H9 (cell line): Measurements from ENCODE around the gene NGFR. TPM values are rescaled to one million over a fixed set of nuclear protein-coding genes. Genes with fewer than 3 reads are reported as not detected.

Experiments
- DNase-seq: peaks from one replicate; pipeline ENCODE4 v3.0.0-alpha.2; 2017
- H2AFZ ChIP-seq: one replicate; pipeline ENCODE4 v1.6.1; 2013; ENCODE audit warnings: mild to moderate bottlenecking, low read length, control low read depth, moderate library complexity
- H2AK5ac ChIP-seq: 2 replicates; pipeline ENCODE4 v1.6.1; 2013; ENCODE audit warnings: low read length, control low read depth, mixed read lengths; ENCODE audit not compliant: insufficient read length
- H2BK120ac ChIP-seq: one replicate; pipeline ENCODE4 v1.6.1; 2013; ENCODE audit warnings: low read depth, mild to moderate bottlenecking, low read length, control low read depth, inconsistent platforms; ENCODE audit not compliant: poor library complexity, severe bottlenecking
- H2BK12ac ChIP-seq: 2 replicates; pipeline ENCODE4 v1.6.1; 2013; ENCODE audit warnings: low read length, control low read depth, mixed read lengths, low read depth; ENCODE audit not compliant: insufficient read length
- H2BK15ac ChIP-seq: 2 replicates; pipeline ENCODE4 v1.6.1; 2013; ENCODE audit warnings: low read depth, low read length, control low read depth
- H2BK20ac ChIP-seq: one replicate; pipeline ENCODE4 v1.6.1; 2013; ENCODE audit warnings: low read depth, mild to moderate bottlenecking, low read length, control low read depth, inconsistent platforms; ENCODE audit not compliant: poor library complexity, severe bottlenecking
- H2BK5ac ChIP-seq: 2 replicates; pipeline ENCODE4 v1.6.1; 2013; ENCODE audit warnings: low read length, control low read depth, mixed read lengths; ENCODE audit not compliant: insufficient read length
- H3K14ac ChIP-seq: 2 replicates; pipeline ENCODE4 v1.6.1; 2013; ENCODE audit warnings: low read length, control low read depth; ENCODE audit not compliant: insufficient read depth
- H3K18ac ChIP-seq: 2 replicates; pipeline ENCODE4 v1.6.1; 2013; ENCODE audit warnings: low read depth, mild to moderate bottlenecking, mixed read lengths, low read length, control low read depth; ENCODE audit not compliant: insufficient read length
- H3K23ac ChIP-seq: 2 replicates; pipeline ENCODE4 v1.6.1; 2013; ENCODE audit warnings: low read length, control low read depth, mixed read lengths, low read depth; ENCODE audit not compliant: insufficient read length
- H3K23me2 ChIP-seq: 2 replicates; pipeline ENCODE4 v1.6.1; 2013; ENCODE audit warnings: low read depth, mild to moderate bottlenecking, mixed read lengths, low read length, control low read depth; ENCODE audit not compliant: insufficient read length, poor library complexity, severe bottlenecking
- H3K27ac ChIP-seq: 2 replicates; pipeline ENCODE4 v1.5.1; 2013; ENCODE audit warnings: low read length, control low read depth, mixed read lengths, low read depth; ENCODE audit not compliant: insufficient read length
- H3K27me3 ChIP-seq: 2 replicates; pipeline ENCODE4 v1.6.1; 2013; ENCODE audit warnings: low read length, control low read depth, inconsistent platforms; ENCODE audit not compliant: insufficient read depth
- H3K4ac ChIP-seq: 2 replicates; pipeline ENCODE4 v1.6.1; 2013; ENCODE audit warnings: low read depth, mild to moderate bottlenecking, control low read depth, inconsistent platforms, low read length, moderate library complexity
- H3K4me1 ChIP-seq: 2 replicates; pipeline ENCODE4 v1.6.1; 2013; ENCODE audit warnings: low read length, control low read depth, inconsistent platforms; ENCODE audit not compliant: insufficient read depth
- H3K4me2 ChIP-seq: 2 replicates; pipeline ENCODE4 v1.6.1; 2013; ENCODE audit warnings: low read length, control low read depth, mixed read lengths; ENCODE audit not compliant: insufficient read length, insufficient read depth
- H3K56ac ChIP-seq: 2 replicates; pipeline ENCODE4 v1.6.1; 2013; ENCODE audit warnings: low read depth, mild to moderate bottlenecking, mixed read lengths, low read length, control low read depth; ENCODE audit not compliant: insufficient read length
- H3K79me1 ChIP-seq: 2 replicates; pipeline ENCODE4 v1.6.1; 2013; ENCODE audit warnings: low read depth, mild to moderate bottlenecking, moderate library complexity, low read length, control low read depth, inconsistent platforms; ENCODE audit not compliant: insufficient read depth, poor library complexity, severe bottlenecking
- H3K79me2 ChIP-seq: 2 replicates; pipeline ENCODE4 v1.6.1; 2013; ENCODE audit warnings: low read length, control low read depth, inconsistent platforms; ENCODE audit not compliant: insufficient read depth
- H3K9ac ChIP-seq: 2 replicates; pipeline ENCODE4 v1.6.1; 2013; ENCODE audit warnings: low read length, control low read depth, mixed read lengths; ENCODE audit not compliant: insufficient read length; ENCODE audit errors: extremely low read depth
- H3K9me3 ChIP-seq: one replicate; pipeline ENCODE4 v1.6.1; 2013; ENCODE audit warnings: low read depth, low read length, inconsistent platforms; ENCODE audit not compliant: control insufficient read depth
- H3T11ph ChIP-seq: one replicate; pipeline ENCODE4 v1.6.1; 2013; ENCODE audit warnings: mild to moderate bottlenecking, low read length, control low read depth, inconsistent platforms
- H4K20me1 ChIP-seq: one replicate; pipeline ENCODE4 v1.6.1; 2013; ENCODE audit not compliant: control insufficient read depth, insufficient read length, insufficient read depth
- H4K5ac ChIP-seq: 2 replicates; pipeline ENCODE4 v1.6.1; 2013; ENCODE audit warnings: low read depth, mild to moderate bottlenecking, mixed read lengths, low read length, control low read depth; ENCODE audit not compliant: insufficient read length
- H4K8ac ChIP-seq: replicated peaks from 2 replicates; pipeline ENCODE4 v1.6.1; 2013; ENCODE audit warnings: low read length, control low read depth, mixed read lengths, low read depth; ENCODE audit not compliant: insufficient read length
- H4K91ac ChIP-seq: 2 replicates; pipeline ENCODE4 v1.6.1; 2013; ENCODE audit warnings: low read depth, mild to moderate bottlenecking, moderate library complexity, mixed read lengths, low read length, control low read depth; ENCODE audit not compliant: insufficient read length
- H3K27ac Mint-ChIP-seq, 3 experiments: 2 replicates in 2 of 3; 3 replicates in 1 of 3; pipeline ENCODE4 v1.8.0; 2020 to 2021; ENCODE audit warnings: mixed read lengths in 3 of 3, mild to moderate bottlenecking in 1 of 3, moderate library complexity in 1 of 3
- H3K27me3 Mint-ChIP-seq: 2 replicates; pipeline ENCODE4 v1.8.0; 2021; ENCODE audit warnings: low read depth, mild to moderate bottlenecking, moderate library complexity, mixed read lengths
- H3K36me3 Mint-ChIP-seq, 3 experiments: 2 replicates in 2 of 3; 3 replicates in 1 of 3; pipeline ENCODE4 v1.8.0; 2020 to 2021; ENCODE audit warnings: low read depth in 3 of 3, mixed read lengths in 3 of 3; ENCODE audit not compliant: insufficient read depth in 1 of 3
- H3K4me1 Mint-ChIP-seq, 2 experiments: 2 replicates each; pipeline ENCODE4 v1.8.0; 2020; ENCODE audit warnings: mixed read lengths in 2 of 2
- H3K4me3 Mint-ChIP-seq, 2 experiments: 2 replicates in 1 of 2; 3 replicates in 1 of 2; pipeline ENCODE4 v1.8.0; 2020 to 2021; ENCODE audit warnings: mild to moderate bottlenecking in 2 of 2, mixed read lengths in 2 of 2, moderate library complexity in 1 of 2
- H3K9me3 Mint-ChIP-seq, 2 experiments: 2 replicates in 1 of 2; 3 replicates in 1 of 2; pipeline ENCODE4 v1.8.0; 2020; ENCODE audit warnings: mild to moderate bottlenecking in 2 of 2, mixed read lengths in 2 of 2, moderate library complexity in 1 of 2
- WGBS: extraction: QIAGEN DNeasy Blood & Tissue Kit; methylation state at CpG from one replicate; pipeline ENCODE4 v1.1.7; 2013; ENCODE audit warnings: missing lambda C conversion rate, low lambda C conversion rate, mixed read lengths; ENCODE audit not compliant: insufficient read length; ENCODE audit errors: extremely low coverage; 5-methylcytosine and 5-hydroxymethylcytosine counted together
- total RNA-seq: library from RNA; stranded (reverse); gene quantifications from 2 replicates; pipeline ENCODE4 v1.2.1, GENCODE V29; 2021
- TF ChIP-seq, protein P1 (sequence below): fragments of 200-600 bp; sonication (generic); conservative IDR thresholded peaks from 3 replicates; pipeline ENCODE4 v1.8.0; 2021; ENCODE audit warnings: antibody characterized with exemption, mild to moderate bottlenecking

NGFR gene
- total RNA-seq, 1 experiment from 2014 or later, result 9.6 TPM

DNA sequence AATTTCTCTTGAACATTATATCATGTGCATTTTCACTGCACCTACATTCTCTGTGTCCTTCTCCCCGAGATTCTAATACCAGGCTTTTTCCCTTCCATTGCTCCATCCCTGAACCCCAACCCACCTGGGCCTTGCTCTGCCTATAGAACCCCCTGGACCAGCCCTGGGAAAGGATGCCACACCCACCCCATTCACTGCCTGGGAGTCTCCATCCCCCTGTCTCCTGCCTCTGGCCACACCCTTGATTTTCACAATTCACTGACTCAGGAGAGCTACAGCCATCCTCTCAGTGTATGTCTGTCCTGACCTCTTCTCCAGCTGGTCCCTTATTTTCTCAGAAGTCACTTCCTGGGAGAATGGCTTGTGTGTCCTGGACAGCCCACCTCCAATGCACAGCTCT lies 27.9 kb upstream of the NGFR start:
- Histone ChIP-seq H4K91ac (no peak overlapping the region), H3K79me2 (no peaks in the 10 kb centered on the region; the same call in 1 of the 2 replicates), H2AK5ac (no peak overlapping the region), H2BK12ac (no peak overlapping the region), H3K14ac (no peak overlapping the region), H2BK20ac (no peak overlapping the region), H3K4me2 (no peak overlapping the region), H3T11ph (no peak overlapping the region), H4K20me1 (no peaks in the 10 kb centered on the region), H3K27me3 (peaks cover 4% of the 10 kb centered on the region; the same call in 1 of the 2 replicates), H2AFZ (no peak overlapping the region), H3K9ac (no peak overlapping the region), H3K9me3 (no peaks in the 10 kb centered on the region), H3K18ac (no peak overlapping the region), H3K56ac (no peak overlapping the region), H3K27ac (no peak overlapping the region), H3K4ac (no peak overlapping the region), H4K5ac (no peak overlapping the region), H3K4me1 (peaks cover 8% of the 10 kb centered on the region; the same call in 1 of the 2 replicates), H2BK120ac (no peak overlapping the region), H4K8ac (no peak overlapping the region), H2BK5ac (no peak overlapping the region), H2BK15ac (no peak overlapping the region), H3K23me2 (peaks cover 9% of the 10 kb centered on the region), H3K79me1 (no peaks in the 10 kb centered on the region), H3K23ac (no peak overlapping the region)
- peaks cover 26 to 31% of the 10 kb centered on the region in 2 experiments for H3K4me1 Mint-ChIP-seq
- no peak overlapping the region for H3K27ac Mint-ChIP-seq
- WGBS, result no CpG with 5 or more reads among the region's 1 CpG
- H3K36me3 Mint-ChIP-seq, result peaks cover 0 to 6% (median 0%) of the 10 kb centered on the region in 3 experiments; a peak in 2 of 7 replicates
- H3K4me3 Mint-ChIP-seq, result no peak overlapping the region
- no peak for DNase-seq
- H3K9me3 Mint-ChIP-seq, result peaks cover 3 to 9% of the 10 kb centered on the region in 2 experiments; a peak in 2 of 5 replicates
- peaks cover 62% of the 10 kb centered on the region for H3K27me3 Mint-ChIP-seq
- TF ChIP-seq, protein P1, sequence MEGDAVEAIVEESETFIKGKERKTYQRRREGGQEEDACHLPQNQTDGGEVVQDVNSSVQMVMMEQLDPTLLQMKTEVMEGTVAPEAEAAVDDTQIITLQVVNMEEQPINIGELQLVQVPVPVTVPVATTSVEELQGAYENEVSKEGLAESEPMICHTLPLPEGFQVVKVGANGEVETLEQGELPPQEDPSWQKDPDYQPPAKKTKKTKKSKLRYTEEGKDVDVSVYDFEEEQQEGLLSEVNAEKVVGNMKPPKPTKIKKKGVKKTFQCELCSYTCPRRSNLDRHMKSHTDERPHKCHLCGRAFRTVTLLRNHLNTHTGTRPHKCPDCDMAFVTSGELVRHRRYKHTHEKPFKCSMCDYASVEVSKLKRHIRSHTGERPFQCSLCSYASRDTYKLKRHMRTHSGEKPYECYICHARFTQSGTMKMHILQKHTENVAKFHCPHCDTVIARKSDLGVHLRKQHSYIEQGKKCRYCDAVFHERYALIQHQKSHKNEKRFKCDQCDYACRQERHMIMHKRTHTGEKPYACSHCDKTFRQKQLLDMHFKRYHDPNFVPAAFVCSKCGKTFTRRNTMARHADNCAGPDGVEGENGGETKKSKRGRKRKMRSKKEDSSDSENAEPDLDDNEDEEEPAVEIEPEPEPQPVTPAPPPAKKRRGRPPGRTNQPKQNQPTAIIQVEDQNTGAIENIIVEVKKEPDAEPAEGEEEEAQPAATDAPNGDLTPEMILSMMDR, result no peak
